Mesendoderm (in vitro differentiated cells): ENCODE results near the gene DBT.

Source experiments
- DNase-seq: peaks from one replicate; pipeline ENCODE4 v3.0.0; 2013
- H2AK5ac ChIP-seq: 2 replicates; pipeline ENCODE4 v1.6.1; 2013; ENCODE audit warnings: low read length, inconsistent platforms
- H2BK120ac ChIP-seq: 2 replicates; pipeline ENCODE4 v1.6.1; 2013; ENCODE audit warnings: low read depth, mild to moderate bottlenecking, low read length, moderate library complexity, mixed read lengths
- H2BK15ac ChIP-seq: replicated peaks from 2 replicates; pipeline ENCODE4 v1.6.1; 2013; ENCODE audit warnings: low read depth, mild to moderate bottlenecking, moderate library complexity
- H2BK5ac ChIP-seq: 2 replicates; pipeline ENCODE4 v1.6.1; 2013; ENCODE audit warnings: low read length, inconsistent platforms
- H3K18ac ChIP-seq: 2 replicates; pipeline ENCODE4 v1.6.1; 2013; ENCODE audit warnings: mild to moderate bottlenecking, low read length, mixed read lengths
- H3K23ac ChIP-seq: one replicate; pipeline ENCODE4 v1.6.1; 2013; ENCODE audit warnings: low read length
- H3K27ac ChIP-seq: 2 replicates; pipeline ENCODE4 v1.5.1; 2013; ENCODE audit warnings: low read depth, mild to moderate bottlenecking, inconsistent platforms, low read length, moderate library complexity
- H3K27me3 ChIP-seq: 2 replicates; pipeline ENCODE4 v1.6.1; 2013; ENCODE audit warnings: low read length, control low read depth, mild to moderate bottlenecking, inconsistent platforms; ENCODE audit not compliant: insufficient read depth, poor library complexity
- H3K36me3 ChIP-seq: 2 replicates; pipeline ENCODE4 v1.6.1; 2013; ENCODE audit warnings: low read length, inconsistent platforms; ENCODE audit not compliant: control insufficient read depth, insufficient read depth
- H3K4ac ChIP-seq: one replicate; pipeline ENCODE4 v1.6.1; 2013; ENCODE audit warnings: low read depth, mild to moderate bottlenecking, low read length, moderate library complexity
- H3K4me1 ChIP-seq: 2 replicates; pipeline ENCODE4 v1.6.1; 2013; ENCODE audit warnings: low read depth, low read length, inconsistent platforms; ENCODE audit not compliant: control insufficient read depth
- H3K4me2 ChIP-seq: 2 replicates; pipeline ENCODE4 v1.6.1; 2013; ENCODE audit warnings: low read length
- H3K4me3 ChIP-seq: 2 replicates; pipeline ENCODE4 v1.5.1; 2013; ENCODE audit warnings: mild to moderate bottlenecking, low read length
- H3K56ac ChIP-seq: one replicate; pipeline ENCODE4 v1.6.1; 2013; ENCODE audit warnings: low read length
- H3K79me1 ChIP-seq: 2 replicates; pipeline ENCODE4 v1.6.1; 2013; ENCODE audit warnings: low read length, inconsistent platforms
- H3K79me2 ChIP-seq: 2 replicates; pipeline ENCODE4 v1.6.1; 2013; ENCODE audit warnings: mild to moderate bottlenecking, low read length; ENCODE audit not compliant: control insufficient read depth, insufficient read depth
- H3K9ac ChIP-seq: 2 replicates; pipeline ENCODE4 v1.6.1; 2013; ENCODE audit warnings: low read length, inconsistent platforms
- H4K5ac ChIP-seq: one replicate; pipeline ENCODE4 v1.6.1; 2013; ENCODE audit warnings: low read length
- H4K8ac ChIP-seq: one replicate; pipeline ENCODE4 v1.6.1; 2013; ENCODE audit warnings: low read depth, mild to moderate bottlenecking, control low read depth, low read length, moderate library complexity
- whole genome bisulfite sequencing: extraction: QIAGEN DNeasy Blood & Tissue Kit; methylation state at CpG from one replicate; pipeline ENCODE4 v1.1.7; 2013; ENCODE audit warnings: low lambda C conversion rate, missing lambda C conversion rate; ENCODE audit not compliant: insufficient coverage; ENCODE audit errors: extremely low coverage; 5-methylcytosine and 5-hydroxymethylcytosine counted together

Gene DBT

GRCh38 chr1:100287162-100287561 is 37.5 kb upstream of the DBT start:
- no peak overlapping the region for H3K18ac ChIP-seq
- no peak overlapping the region for H4K8ac ChIP-seq
- no peaks in the 10 kb centered on the region for H3K27me3 ChIP-seq
- no peak overlapping the region for H3K9ac ChIP-seq
- no peak overlapping the region for H3K56ac ChIP-seq
- no peak overlapping the region for H3K27ac ChIP-seq
- no peak overlapping the region for H3K4me3 ChIP-seq
- H3K4ac ChIP-seq, result no peak overlapping the region
- H3K36me3 ChIP-seq, result peaks cover 4% of the 10 kb centered on the region
- no peak overlapping the region for H2AK5ac ChIP-seq
- H3K79me2 ChIP-seq, result no peaks in the 10 kb centered on the region
- no peaks in the 10 kb centered on the region for H3K4me1 ChIP-seq
- WGBS, result no CpG with 5 or more reads among the region's 3 CpGs
- no peaks in the 10 kb centered on the region for H3K79me1 ChIP-seq
- H3K4me2 ChIP-seq, result no peak overlapping the region
- no peak overlapping the region for H4K5ac ChIP-seq
- no peak overlapping the region for H2BK15ac ChIP-seq
- no peak overlapping the region for H2BK5ac ChIP-seq
- no peak for DNase-seq
- H3K23ac ChIP-seq, result no peak overlapping the region
- H2BK120ac ChIP-seq, result no peak overlapping the region

GRCh38 chr1:100284591-100284990 is 35.0 kb upstream of the DBT start:
- Histone ChIP-seq H3K9ac (no peak overlapping the region), H2BK5ac (no peak overlapping the region), H3K4me3 (no peak overlapping the region), H4K5ac (no peak overlapping the region), H3K4me2 (no peak overlapping the region), H2BK15ac (no peak overlapping the region), H4K8ac (no peak overlapping the region), H3K79me1 (no peaks in the 10 kb centered on the region), H3K79me2 (no peaks in the 10 kb centered on the region), H3K18ac (no peak overlapping the region), H3K4me1 (no peaks in the 10 kb centered on the region), H2BK120ac (no peak overlapping the region), H3K27ac (no peak overlapping the region), H2AK5ac (no peak overlapping the region), H3K27me3 (no peaks in the 10 kb centered on the region), H3K4ac (no peak overlapping the region), H3K56ac (no peak overlapping the region), H3K36me3 (peaks cover 6% of the 10 kb centered on the region), H3K23ac (no peak overlapping the region)
- no peak for DNase-seq
- WGBS, result no CpG with 5 or more reads among the region's 5 CpGs

- H3K27ac ChIP-seq, result no peak overlapping the region
- H3K27me3 ChIP-seq, result no peaks in the 10 kb centered on the region
- no peak overlapping the region for H4K8ac ChIP-seq
- H2BK15ac ChIP-seq, result no peak overlapping the region
- peaks cover 4% of the 10 kb centered on the region for H3K36me3 ChIP-seq
- H3K79me2 ChIP-seq, result no peaks in the 10 kb centered on the region
- H3K56ac ChIP-seq, result no peak overlapping the region
- no peak overlapping the region for H3K9ac ChIP-seq
- H3K4me1 ChIP-seq, result no peaks in the 10 kb centered on the region
- no peak overlapping the region for H3K23ac ChIP-seq
- no peak overlapping the region for H3K4me3 ChIP-seq
- no peak overlapping the region for H3K4ac ChIP-seq
- no peak overlapping the region for H2AK5ac ChIP-seq
- no peak overlapping the region for H2BK120ac ChIP-seq
- no peak overlapping the region for H3K4me2 ChIP-seq
- no peak overlapping the region for H2BK5ac ChIP-seq
- H3K79me1 ChIP-seq, result peaks cover 2% of the 10 kb centered on the region
- H4K5ac ChIP-seq, result no peak overlapping the region
- no peak for DNase-seq
- WGBS, result 100% methylated on average over 2 of the region's 2 CpGs
- no peak overlapping the region for H3K18ac ChIP-seq
Measured at GRCh38 chr1:100279954-100280682, 30.5 kb upstream of the DBT start.

- Histone ChIP-seq H3K36me3 (peaks cover 2% of the 10 kb centered on the region), H3K4me3 (no peak overlapping the region)
Measured at GRCh38 chr1:100279358-100279923, 29.8 kb upstream of the DBT start.

GRCh38 chr1:100277866-100278265 is 28.2 kb upstream of the DBT start:
- no peak overlapping the region for H2AK5ac ChIP-seq
- H2BK5ac ChIP-seq, result no peak overlapping the region
- peaks cover 2% of the 10 kb centered on the region for H3K79me1 ChIP-seq
- no peak overlapping the region for H4K5ac ChIP-seq
- H3K4ac ChIP-seq, result no peak overlapping the region
- H2BK120ac ChIP-seq, result no peak overlapping the region
- H4K8ac ChIP-seq, result no peak overlapping the region
- H3K4me1 ChIP-seq, result no peaks in the 10 kb centered on the region
- no CpG with 5 or more reads among the region's 1 CpG for WGBS
- no peak overlapping the region for H3K23ac ChIP-seq
- no peak for DNase-seq
- no peak overlapping the region for H3K18ac ChIP-seq
- no peak overlapping the region for H3K9ac ChIP-seq
- no peaks in the 10 kb centered on the region for H3K27me3 ChIP-seq
- H3K27ac ChIP-seq, result no peak overlapping the region
- H3K79me2 ChIP-seq, result no peaks in the 10 kb centered on the region
- no peak overlapping the region for H3K4me3 ChIP-seq
- H2BK15ac ChIP-seq, result no peak overlapping the region
- no peak overlapping the region for H3K4me2 ChIP-seq
- no peak overlapping the region for H3K56ac ChIP-seq
- peaks cover 3% of the 10 kb centered on the region for H3K36me3 ChIP-seq

More at GRCh38 chr1:100279358-100279923, 29.8 kb upstream of the DBT start:
- Histone ChIP-seq H4K5ac (no peak overlapping the region), H2BK15ac (no peak overlapping the region), H2BK5ac (no peak overlapping the region), H3K56ac (no peak overlapping the region), H3K27ac (no peak overlapping the region), H3K4ac (no peak overlapping the region), H3K18ac (no peak overlapping the region), H3K23ac (no peak overlapping the region), H3K4me1 (no peaks in the 10 kb centered on the region), H3K4me2 (no peak overlapping the region), H3K27me3 (no peaks in the 10 kb centered on the region), H4K8ac (no peak overlapping the region), H3K79me1 (peaks cover 2% of the 10 kb centered on the region), H2BK120ac (no peak overlapping the region), H3K79me2 (no peaks in the 10 kb centered on the region), H2AK5ac (no peak overlapping the region), H3K9ac (no peak overlapping the region)
- DNase-seq, result no peak
- no CpG with 5 or more reads among the region's 3 CpGs for WGBS

GRCh38 chr1:100268202-100268601 is 18.6 kb upstream of the DBT start:
- Histone ChIP-seq H3K79me1 (peaks cover 7% of the 10 kb centered on the region), H2AK5ac (no peak overlapping the region), H3K79me2 (peaks cover 15% of the 10 kb centered on the region), H3K56ac (no peak overlapping the region), H3K23ac (no peak overlapping the region), H3K18ac (no peak overlapping the region), H2BK15ac (no peak overlapping the region), H3K4ac (no peak overlapping the region), H3K27me3 (no peaks in the 10 kb centered on the region), H2BK120ac (no peak overlapping the region), H4K8ac (no peak overlapping the region), H3K27ac (no peak overlapping the region), H3K4me1 (no peaks in the 10 kb centered on the region), H4K5ac (no peak overlapping the region), H3K9ac (no peak overlapping the region), H3K4me3 (no peak overlapping the region), H3K36me3 (no peaks in the 10 kb centered on the region), H2BK5ac (no peak overlapping the region), H3K4me2 (no peak overlapping the region)
- DNase-seq, result no peak
- no CpG with 5 or more reads among the region's 4 CpGs for WGBS
